ENCODE results near the gene NKTR. TPM values are rescaled to one million over a fixed set of nuclear protein-coding genes. Genes with fewer than 3 reads are reported as not detected.

Gene NKTR
- total and polyA plus RNA-seq, 2 of the 13 experiments (the other 11 are each of a cell fraction or from before 2014, with no cell fraction given), result 41.3 to 59.6 TPM

- TF ChIP-seq ZBTB39 (CRISPR knock-in tag; IDR thresholded peaks at IDR 0.05), result no peak
Observed at GRCh38 chr3:42612928-42613327, 12.4 kb downstream of the NKTR start (continued).

GRCh38 chr3:42613462-42613861 is 13.0 kb downstream of the NKTR start:
- H3K9me3 ChIP-seq (ENCODE audit: low read length), result no peaks in the 10 kb centered on the region
- peak; percentile 72 for ATAC-seq
- H3K79me2 ChIP-seq (ENCODE audit: insufficient read depth, low read length), result peaks cover 85% of the 10 kb centered on the region
- H3K9ac ChIP-seq (ENCODE audit: insufficient read depth, low read depth, low read length), result no peak overlapping the region
- H2AFZ ChIP-seq (ENCODE audit: low read length), result no peak overlapping the region
- no peak for DNase-seq (ENCODE audit: low spot score)
- no peak overlapping the region for H3K4me3 ChIP-seq (replicated peaks in 1 of 3; ENCODE audit: insufficient read depth in 1 of 3, low read depth in 2 of 3, low read length in 3 of 3)
- peaks cover 38% of the 10 kb centered on the region for H4K20me1 ChIP-seq (ENCODE audit: insufficient read depth, low read length)
- TSS peak; percentile 4 for BruUV-seq (replicated peaks)
- peak; percentile 61 for FAIRE-seq
- no peaks in the 10 kb centered on the region for H3K27me3 ChIP-seq (ENCODE audit: control insufficient read depth in 1 of 2, insufficient read depth in 2 of 2, low read length in 2 of 2)
- 88% methylated on average over 2 of the region's 2 CpGs for WGBS (ENCODE audit: low lambda C conversion rate)
- in situ Hi-C loops (cut with HindIII; ENCODE audit: extremely low pct_ligation_motif_present, low pct_unique_long_range_greater_than_20kb) (no loop called here), intact Hi-C loops (cut with micrococcal nuclease; ENCODE audit: unreplicated experiment) (loop anchor here (1.0 kb wide), 1 partner anchor 41 kb away; no protein-coding TSS in a partner anchor)
- H3K27ac ChIP-seq (ENCODE audit: extremely low read length, insufficient read depth, low read length), result peak overlapping the region; percentile 34
- peaks cover 1 to 35% of the 10 kb centered on the region in 2 experiments; a peak in 4 of 5 replicates for H3K36me3 ChIP-seq (replicated peaks in 1 of 2; ENCODE audit: control insufficient read depth in 1 of 2, insufficient read depth in 2 of 2, low read length in 2 of 2)
- ChIA-PET CTCF (ENCODE audit: low intra/inter-chr PET ratio, low total read pairs) (no interaction called here), POLR2A (interaction anchor here (0.9 to 2.0 kb wide), 3 partner anchors 13 to 40 kb away, joined by 4 to 9 read pairs (median 6); partner anchors contain the start of genes NKTR, SS18L2 and ZBTB47)
- H3K4me2 ChIP-seq (ENCODE audit: low read depth, low read length), result no peak overlapping the region
- peaks cover 12% of the 10 kb centered on the region for H3K4me1 ChIP-seq (ENCODE audit: insufficient read depth, low read length)
- TF ChIP-seq ARID3A (IDR thresholded peaks at IDR 0.05; ENCODE audit: low read depth, low read length), result peak; percentile 82
- no peak for TF ChIP-seq ZNF841 (CRISPR knock-in tag; IDR thresholded peaks at IDR 0.05; ENCODE audit: borderline replicate concordance)
